DOHH2 (cell line): ENCODE measurements around the gene RPRD1B.

Source experiments
- EZH2phosphoT487 ChIP-seq: fragments of 200-600 bp; sonication (generic); IDR thresholded peaks from 2 replicates; pipeline ENCODE4 v1.6.1; 2017; ENCODE audit warnings: borderline replicate concordance, mild to moderate bottlenecking, antibody characterized with exemption, low read length, moderate library complexity, mixed read lengths
- TF ChIP-seq, protein P1 (sequence below): fragments of 200-600 bp; sonication (generic); IDR thresholded peaks from one replicate; pipeline ENCODE4 v1.5.1; 2014; ENCODE audit warnings: antibody characterized with exemption, mild to moderate bottlenecking, low read depth, low read length; ENCODE audit not compliant: poor library complexity, severe bottlenecking

GRCh38 chr20:38117205-38117604 lies 83.7 kb downstream of the RPRD1B start:
- TF ChIP-seq, protein P1, sequence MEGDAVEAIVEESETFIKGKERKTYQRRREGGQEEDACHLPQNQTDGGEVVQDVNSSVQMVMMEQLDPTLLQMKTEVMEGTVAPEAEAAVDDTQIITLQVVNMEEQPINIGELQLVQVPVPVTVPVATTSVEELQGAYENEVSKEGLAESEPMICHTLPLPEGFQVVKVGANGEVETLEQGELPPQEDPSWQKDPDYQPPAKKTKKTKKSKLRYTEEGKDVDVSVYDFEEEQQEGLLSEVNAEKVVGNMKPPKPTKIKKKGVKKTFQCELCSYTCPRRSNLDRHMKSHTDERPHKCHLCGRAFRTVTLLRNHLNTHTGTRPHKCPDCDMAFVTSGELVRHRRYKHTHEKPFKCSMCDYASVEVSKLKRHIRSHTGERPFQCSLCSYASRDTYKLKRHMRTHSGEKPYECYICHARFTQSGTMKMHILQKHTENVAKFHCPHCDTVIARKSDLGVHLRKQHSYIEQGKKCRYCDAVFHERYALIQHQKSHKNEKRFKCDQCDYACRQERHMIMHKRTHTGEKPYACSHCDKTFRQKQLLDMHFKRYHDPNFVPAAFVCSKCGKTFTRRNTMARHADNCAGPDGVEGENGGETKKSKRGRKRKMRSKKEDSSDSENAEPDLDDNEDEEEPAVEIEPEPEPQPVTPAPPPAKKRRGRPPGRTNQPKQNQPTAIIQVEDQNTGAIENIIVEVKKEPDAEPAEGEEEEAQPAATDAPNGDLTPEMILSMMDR: no peak
- TF ChIP-seq EZH2phosphoT487: no peak
